SK-N-SH (cell line): ENCODE data around the gene CACNA2D4. TPM values are rescaled to one million over a fixed set of nuclear protein-coding genes. Genes with fewer than 3 reads are reported as not detected.

Source experiments
- CTCF ChIA-PET: fragments of 300-600, 350-600 bp; formaldehyde crosslinking; extraction: SDS; loops from one replicate; lab custom pipeline; 2021; lab: Yijun Ruan, JAX
- POLR2A ChIA-PET: fragments of 350-600 bp; sonication (Branson Sonifier 250); formaldehyde crosslinking; extraction: SDS; loops from one replicate; lab custom pipeline; 2020; ENCODE audit warnings: antibody characterized with exemption, inconsistent platforms; lab: Yijun Ruan, JAX
- DNase-seq: peaks from one replicate; pipeline ENCODE4 v3.0.0; 2012
- H2AFZ ChIP-seq: fragments of 200-600 bp; sonication (generic); 2 replicates; pipeline ENCODE4 v1.8.1; 2016; ENCODE audit warnings: antibody characterized with exemption, mild to moderate bottlenecking, low read depth
- H3F3A ChIP-seq: fragments of 200-600 bp; sonication (generic); replicated peaks from 2 replicates; pipeline ENCODE3; 2016; ENCODE audit warnings: antibody characterized with exemption, mild to moderate bottlenecking; ENCODE audit not compliant: insufficient read depth
- H3K27ac ChIP-seq, 2 experiments: fragments of 200-500 bp in 1 of 2; fragments of 200-600 bp in 1 of 2; sonication (Bioruptor generic) in 1 of 2; sonication (generic), shearing (Covaris generic) in 1 of 2; 2 replicates each; pipeline versions ENCODE4 v1.5.1 to v1.6.1; 2014 to 2016; ENCODE audit warnings: low read depth in 2 of 2, inconsistent platforms in 1 of 2, low read length in 1 of 2, mild to moderate bottlenecking in 1 of 2, mixed read lengths in 1 of 2
- H3K27me3 ChIP-seq: fragments of 200-600 bp; sonication (generic), shearing (Covaris generic); 2 replicates; pipeline ENCODE4 v1.6.1; 2016; ENCODE audit warnings: mixed run types; ENCODE audit not compliant: insufficient read depth
- H3K36me3 ChIP-seq, 2 experiments: fragments of 200-500 bp in 1 of 2; fragments of 200-600 bp in 1 of 2; sonication (Bioruptor generic) in 1 of 2; sonication (generic) in 1 of 2; replicated peaks in 1 of 2; 2 replicates each; pipeline versions ENCODE3 to v1.5.1; 2014 to 2016; ENCODE audit warnings: low read length in 1 of 2, mild to moderate bottlenecking in 1 of 2; ENCODE audit not compliant: insufficient read depth in 2 of 2, control insufficient read depth in 1 of 2
- H3K4me1 ChIP-seq, 2 experiments: fragments of 200-500 bp in 1 of 2; fragments of 200-600 bp in 1 of 2; sonication (Bioruptor generic) in 1 of 2; sonication (generic), shearing (Covaris generic) in 1 of 2; 2 replicates each; pipeline versions ENCODE4 v1.5.1 to v1.6.1; 2014 to 2016; ENCODE audit warnings: low read depth in 1 of 2, low read length in 1 of 2, mixed run types in 1 of 2; ENCODE audit not compliant: insufficient read depth in 2 of 2, control insufficient read depth in 1 of 2
- H3K4me2 ChIP-seq: fragments of 200-600 bp; sonication (generic), shearing (Covaris generic); 2 replicates; pipeline ENCODE4 v1.6.1; 2017; ENCODE audit warnings: mixed run types
- H3K4me3 ChIP-seq, 2 experiments: fragments of 200-500 bp in 1 of 2; fragments of 200-600 bp in 1 of 2; sonication (Bioruptor generic) in 1 of 2; sonication (generic), shearing (Covaris generic) in 1 of 2; 2 replicates each; pipeline versions ENCODE4 v1.5.1 to v1.8.1; 2014 to 2016; ENCODE audit warnings: low read depth in 2 of 2, inconsistent platforms in 1 of 2, low read length in 1 of 2, mild to moderate bottlenecking in 1 of 2, mixed read lengths in 1 of 2, moderate library complexity in 1 of 2
- H3K79me2 ChIP-seq: fragments of 200-600 bp; sonication (generic); 2 replicates; pipeline ENCODE4 v1.8.1; 2017; ENCODE audit warnings: mild to moderate bottlenecking; ENCODE audit not compliant: insufficient read depth
- H3K9ac ChIP-seq: fragments of 200-600 bp; sonication (generic); 2 replicates; pipeline ENCODE4 v1.6.1; 2017; ENCODE audit warnings: mixed run types
- H3K9me2 ChIP-seq: fragments of 200-600 bp; sonication (generic); 2 replicates; pipeline ENCODE4 v1.6.1; 2017; ENCODE audit warnings: mixed run types
- H3K9me3 ChIP-seq: fragments of 200-600 bp; sonication (generic); 2 replicates; pipeline ENCODE4 v1.6.1; 2017; ENCODE audit warnings: mixed run types, mild to moderate bottlenecking, moderate library complexity
- H4K20me1 ChIP-seq: fragments of 200-600 bp; sonication (generic); 2 replicates; pipeline ENCODE4 v1.6.1; 2017; ENCODE audit warnings: mild to moderate bottlenecking, mixed run types; ENCODE audit not compliant: insufficient read depth
- ELF1 ChIP-seq: IDR thresholded peaks from 2 replicates; pipeline ENCODE4 v1.4.0; 2012
- EZH2phosphoT487 ChIP-seq: fragments of 200-600 bp; sonication (generic); IDR thresholded peaks from 2 replicates; pipeline ENCODE4 v1.6.1; 2017; ENCODE audit warnings: low read depth, mixed run types, mild to moderate bottlenecking, antibody characterized with exemption, moderate library complexity, borderline replicate concordance
- FOSL2 ChIP-seq: IDR thresholded peaks from 2 replicates; pipeline ENCODE4 v1.4.0; 2012; ENCODE audit warnings: low read depth, mild to moderate bottlenecking, moderate library complexity, borderline replicate concordance
- GABPA ChIP-seq: IDR thresholded peaks from 2 replicates; pipeline ENCODE4 v1.4.0; 2012; ENCODE audit warnings: low read depth, mild to moderate bottlenecking
- NRF1 ChIP-seq: IDR thresholded peaks from 2 replicates; pipeline ENCODE4 v1.6.1; 2012; ENCODE audit warnings: low read depth, mild to moderate bottlenecking, low read length
- RCOR1 ChIP-seq: fragments of 150-350 bp; IDR thresholded peaks from 2 replicates; pipeline ENCODE4 v1.6.1; 2017; ENCODE audit warnings: antibody characterized with exemption, low read length
- RFX5 ChIP-seq: IDR thresholded peaks from 2 replicates; pipeline ENCODE4 v1.6.1; 2012; ENCODE audit warnings: mild to moderate bottlenecking, improper control_type of control experiment, low read length
- RXRA ChIP-seq: IDR thresholded peaks from 2 replicates; pipeline ENCODE4 v1.4.0; 2012; ENCODE audit warnings: low read depth, mild to moderate bottlenecking, borderline replicate concordance
- SIN3A ChIP-seq: IDR thresholded peaks from 2 replicates; pipeline ENCODE4 v1.6.1; 2012; ENCODE audit warnings: low read depth, mild to moderate bottlenecking, low read length, moderate library complexity, borderline replicate concordance
- TAF1 ChIP-seq: IDR thresholded peaks from 2 replicates; pipeline ENCODE4 v1.6.1; 2012; ENCODE audit warnings: low read depth, mild to moderate bottlenecking, low read length, moderate library complexity, borderline replicate concordance
- TEAD4 ChIP-seq: IDR thresholded peaks from 2 replicates; pipeline ENCODE4 v1.4.0; 2012; ENCODE audit warnings: mild to moderate bottlenecking, borderline replicate concordance; ENCODE audit not compliant: insufficient read depth
- YY1 ChIP-seq: IDR thresholded peaks from 2 replicates; pipeline ENCODE4 v1.4.0; 2012; ENCODE audit warnings: low read depth, mild to moderate bottlenecking
- WGBS: methylation state at CpG from one replicate; pipeline ENCODE4 v1.1.6; 2017; ENCODE audit warnings: low lambda C conversion rate; 5-methylcytosine and 5-hydroxymethylcytosine counted together
- polyA plus RNA-seq, 3 experiments: library from polyadenylated mRNA; depleted of rRNA; stranded (reverse); fragments of >200 nt; gene quantifications; 2 replicates each; pipeline ENCODE4 v1.2.3, GENCODE V29; 2012
- TF ChIP-seq, protein P1 (sequence below): fragments of 200-600 bp; sonication (generic); IDR thresholded peaks from 2 replicates; pipeline ENCODE4 v1.6.1; 2017; ENCODE audit warnings: antibody characterized with exemption, mild to moderate bottlenecking, moderate library complexity
- TF ChIP-seq, protein P2 (sequence below): fragments of 150-350 bp; IDR thresholded peaks from 2 replicates; pipeline ENCODE4 v1.6.1; 2016; ENCODE audit warnings: mild to moderate bottlenecking, low read depth, low read length
- TF ChIP-seq, protein P3 (sequence below): IDR thresholded peaks from 2 replicates; pipeline ENCODE4 v1.4.0; 2012; ENCODE audit warnings: low read depth
- TF ChIP-seq, protein P4 (sequence below): IDR thresholded peaks from 2 replicates; pipeline ENCODE4; 2012

The CACNA2D4 gene
- polyA plus RNA-seq, 1 of the 3 experiments (the other 2 are of a cell fraction), result 0.02 TPM

DNA sequence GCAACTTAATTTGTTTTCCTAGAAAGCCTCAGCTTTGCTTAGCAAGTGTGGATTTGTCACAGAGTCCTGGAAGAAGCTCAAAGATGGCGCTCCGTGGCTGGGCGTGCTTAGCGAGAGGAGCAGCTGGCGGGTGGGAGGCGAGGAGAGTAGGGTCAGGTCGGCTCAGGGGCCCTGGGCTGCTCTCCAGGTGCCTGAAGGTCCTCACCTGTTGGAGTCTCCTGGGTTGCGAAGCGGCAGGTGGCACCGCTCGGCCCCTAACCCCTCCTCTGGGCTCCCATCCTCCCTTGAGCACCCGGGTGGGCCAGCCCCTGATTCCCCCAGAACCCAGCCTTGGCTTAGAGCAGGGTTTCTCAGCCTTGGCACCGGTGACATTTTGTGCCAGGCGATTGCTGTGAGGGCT, 73.0 kb downstream of the CACNA2D4 start:
- CTCF ChIA-PET, result no interaction called here
- Histone ChIP-seq H3K4me3 (no peak overlapping the region), H3K27ac (no peak overlapping the region), H3K4me2 (no peak overlapping the region), H2AFZ (no peak overlapping the region), H3K4me1 (peaks cover 5 to 33% of the 10 kb centered on the region in 2 experiments; a peak in 2 of 4 replicates), H3K9me3 (no peaks in the 10 kb centered on the region), H4K20me1 (no peaks in the 10 kb centered on the region), H3K9me2 (no peaks in the 10 kb centered on the region), H3F3A (peaks cover under 1% of the 10 kb centered on the region), H3K79me2 (no peaks in the 10 kb centered on the region), H3K36me3 (no peaks in the 10 kb centered on the region), H3K9ac (no peak overlapping the region), H3K27me3 (peaks cover 20% of the 10 kb centered on the region)
- WGBS, result 58% methylated on average over 11 of the region's 14 CpGs
- DNase-seq, result no peak
- TF ChIP-seq YY1 (no peak), TEAD4 (no peak), RFX5 (no peak), SIN3A (no peak)
- POLR2A ChIA-PET, result no interaction called here

DNA sequence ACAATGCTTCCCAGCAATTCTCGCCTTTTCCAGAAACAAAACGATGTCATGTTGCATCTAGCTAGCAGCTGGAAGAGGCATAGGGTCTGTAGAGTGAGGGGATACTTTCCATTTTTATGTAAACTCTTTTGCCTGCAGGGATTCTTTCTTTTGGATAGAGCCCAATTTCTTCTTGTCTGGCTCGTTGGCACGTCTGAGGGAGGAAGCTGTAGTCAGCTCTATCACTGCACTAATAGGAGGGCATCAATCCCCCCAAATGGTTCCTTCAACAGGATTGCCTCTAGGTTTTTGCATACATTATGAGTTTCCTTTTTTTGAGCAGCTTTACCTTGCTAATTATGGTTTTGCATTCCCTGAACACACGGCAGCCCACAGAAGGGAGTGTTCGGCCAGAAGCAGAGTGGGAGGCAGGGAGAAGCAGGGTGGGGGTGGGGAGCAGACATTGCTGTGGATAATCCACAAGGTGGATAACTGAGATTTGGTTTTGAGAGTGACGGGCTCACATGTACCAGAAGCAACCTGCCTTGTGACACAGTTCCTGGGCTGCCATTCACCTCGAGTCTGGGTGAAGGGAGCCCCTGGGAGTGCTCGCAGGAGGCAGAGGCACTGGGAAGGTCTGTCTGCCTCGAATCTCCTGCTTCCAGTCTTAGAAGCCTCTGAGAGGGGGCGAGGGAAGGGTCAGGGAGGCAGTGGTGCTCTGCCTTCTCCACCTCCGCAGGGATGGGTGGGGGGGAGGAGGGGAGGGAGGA, 73.6 kb downstream of the CACNA2D4 start:
- H3K9ac ChIP-seq, result no peak overlapping the region
- H3K4me3 ChIP-seq, result no peak overlapping the region
- no peaks in the 10 kb centered on the region for H3K9me3 ChIP-seq
- H3K27ac ChIP-seq, result no peak overlapping the region
- no peaks in the 10 kb centered on the region for H3K36me3 ChIP-seq
- H3F3A ChIP-seq, result no peaks in the 10 kb centered on the region
- POLR2A ChIA-PET, result no interaction called here
- H2AFZ ChIP-seq, result no peak overlapping the region
- TF ChIP-seq NRF1 (no peak), SIN3A (no peak), RCOR1 (no peak), ELF1 (no peak), GABPA (no peak), RXRA (no peak), EZH2phosphoT487 (no peak), FOSL2 (no peak), RFX5 (no peak), TAF1 (no peak)
- TF ChIP-seq, protein P1, sequence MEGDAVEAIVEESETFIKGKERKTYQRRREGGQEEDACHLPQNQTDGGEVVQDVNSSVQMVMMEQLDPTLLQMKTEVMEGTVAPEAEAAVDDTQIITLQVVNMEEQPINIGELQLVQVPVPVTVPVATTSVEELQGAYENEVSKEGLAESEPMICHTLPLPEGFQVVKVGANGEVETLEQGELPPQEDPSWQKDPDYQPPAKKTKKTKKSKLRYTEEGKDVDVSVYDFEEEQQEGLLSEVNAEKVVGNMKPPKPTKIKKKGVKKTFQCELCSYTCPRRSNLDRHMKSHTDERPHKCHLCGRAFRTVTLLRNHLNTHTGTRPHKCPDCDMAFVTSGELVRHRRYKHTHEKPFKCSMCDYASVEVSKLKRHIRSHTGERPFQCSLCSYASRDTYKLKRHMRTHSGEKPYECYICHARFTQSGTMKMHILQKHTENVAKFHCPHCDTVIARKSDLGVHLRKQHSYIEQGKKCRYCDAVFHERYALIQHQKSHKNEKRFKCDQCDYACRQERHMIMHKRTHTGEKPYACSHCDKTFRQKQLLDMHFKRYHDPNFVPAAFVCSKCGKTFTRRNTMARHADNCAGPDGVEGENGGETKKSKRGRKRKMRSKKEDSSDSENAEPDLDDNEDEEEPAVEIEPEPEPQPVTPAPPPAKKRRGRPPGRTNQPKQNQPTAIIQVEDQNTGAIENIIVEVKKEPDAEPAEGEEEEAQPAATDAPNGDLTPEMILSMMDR, result no peak
- TF ChIP-seq, protein P2, sequence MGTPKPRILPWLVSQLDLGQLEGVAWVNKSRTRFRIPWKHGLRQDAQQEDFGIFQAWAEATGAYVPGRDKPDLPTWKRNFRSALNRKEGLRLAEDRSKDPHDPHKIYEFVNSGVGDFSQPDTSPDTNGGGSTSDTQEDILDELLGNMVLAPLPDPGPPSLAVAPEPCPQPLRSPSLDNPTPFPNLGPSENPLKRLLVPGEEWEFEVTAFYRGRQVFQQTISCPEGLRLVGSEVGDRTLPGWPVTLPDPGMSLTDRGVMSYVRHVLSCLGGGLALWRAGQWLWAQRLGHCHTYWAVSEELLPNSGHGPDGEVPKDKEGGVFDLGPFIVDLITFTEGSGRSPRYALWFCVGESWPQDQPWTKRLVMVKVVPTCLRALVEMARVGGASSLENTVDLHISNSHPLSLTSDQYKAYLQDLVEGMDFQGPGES, result no peak
- TF ChIP-seq, protein P3, sequence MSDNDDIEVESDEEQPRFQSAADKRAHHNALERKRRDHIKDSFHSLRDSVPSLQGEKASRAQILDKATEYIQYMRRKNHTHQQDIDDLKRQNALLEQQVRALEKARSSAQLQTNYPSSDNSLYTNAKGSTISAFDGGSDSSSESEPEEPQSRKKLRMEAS, result no peak
- TF ChIP-seq, protein P4, sequence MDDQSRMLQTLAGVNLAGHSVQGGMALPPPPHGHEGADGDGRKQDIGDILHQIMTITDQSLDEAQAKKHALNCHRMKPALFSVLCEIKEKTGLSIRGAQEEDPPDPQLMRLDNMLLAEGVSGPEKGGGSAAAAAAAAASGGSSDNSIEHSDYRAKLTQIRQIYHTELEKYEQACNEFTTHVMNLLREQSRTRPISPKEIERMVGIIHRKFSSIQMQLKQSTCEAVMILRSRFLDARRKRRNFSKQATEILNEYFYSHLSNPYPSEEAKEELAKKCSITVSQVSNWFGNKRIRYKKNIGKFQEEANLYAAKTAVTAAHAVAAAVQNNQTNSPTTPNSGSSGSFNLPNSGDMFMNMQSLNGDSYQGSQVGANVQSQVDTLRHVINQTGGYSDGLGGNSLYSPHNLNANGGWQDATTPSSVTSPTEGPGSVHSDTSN, result no peak
- peaks cover 20% of the 10 kb centered on the region for H3K27me3 ChIP-seq
- no peaks in the 10 kb centered on the region for H4K20me1 ChIP-seq
- WGBS, result 47% methylated on average over 12 of the region's 12 CpGs
- H3K4me2 ChIP-seq, result no peak overlapping the region
- no peak for DNase-seq
- CTCF ChIA-PET, result interaction anchor here (2.3 kb wide), 1 partner anchor 95 kb away, joined by 5 read pairs; no protein-coding TSS in a partner anchor
- H3K79me2 ChIP-seq, result no peaks in the 10 kb centered on the region
- H3K9me2 ChIP-seq, result no peaks in the 10 kb centered on the region
- peaks cover 5 to 35% of the 10 kb centered on the region in 2 experiments; a peak in 2 of 4 replicates for H3K4me1 ChIP-seq
